Measurements from ENCODE around the gene NACC1. TPM values are rescaled to one million over a fixed set of nuclear protein-coding genes. Genes with fewer than 3 reads are reported as not detected.
"Not testable (repeated sequence)": the region's sequence is repeated elsewhere in the genome, so short reads cannot be mapped to it uniquely, and the experiment has no call there.

NACC1 gene
- total RNA-seq, 1 experiment from 2014 or later = 237 TPM

DNA sequence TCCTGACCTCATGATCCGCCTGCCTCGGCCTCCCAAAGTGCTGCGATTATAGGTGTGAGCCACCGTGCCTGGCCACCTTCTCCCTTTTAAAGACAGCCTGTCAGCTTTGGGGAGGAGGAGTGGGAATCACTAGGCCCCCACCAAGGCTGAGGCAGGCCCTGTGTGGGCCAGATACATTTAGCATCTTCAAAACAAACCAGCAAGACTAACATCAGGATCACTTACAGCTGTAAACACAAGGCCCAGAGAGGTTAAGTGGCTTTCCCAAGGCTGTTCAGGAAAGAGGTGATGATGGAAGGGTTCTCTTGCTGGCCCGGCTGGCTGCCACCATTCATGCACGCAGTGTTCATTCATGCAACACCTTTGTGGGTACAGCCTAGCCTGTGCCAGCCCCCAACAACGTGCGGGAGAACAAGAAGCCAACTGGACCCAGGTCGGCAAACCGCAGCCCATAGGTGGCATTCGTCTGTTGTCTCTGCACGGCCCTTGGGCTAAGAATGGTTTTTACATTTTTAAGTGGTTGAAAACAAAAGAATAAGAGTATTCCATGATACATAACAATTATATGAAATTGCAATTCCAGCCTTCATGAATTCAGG is 55.2 kb downstream of the NACC1 start:
- Mint-ChIP-seq H3K27ac (0 out of 2 replicates have a peak overlapping the region, but pooled peaks have one; percentile 43), H3K4me1 (peaks cover 31% of the 10 kb centered on the region), H3K9me3 (no peaks in the 10 kb centered on the region), H3K4me3 (no peak overlapping the region), H3K36me3 (peaks cover 4% of the 10 kb centered on the region), H3K27me3 (ENCODE audit: low read depth) (no peaks in the 10 kb centered on the region)
- ChIA-PET CTCF (interaction anchor here (1.0 to 1.8 kb wide), 2 partner anchors 22 to 72 kb away, joined by 3 to 15 read pairs; no protein-coding TSS in a partner anchor), POLR2A (no interaction called here)
- DNase-seq (ENCODE audit: low spot score) (no peak), ATAC-seq (no peak)
- TF ChIP-seq ZNF219 (CRISPR knock-in tag; IDR thresholded peaks at IDR 0.05; ENCODE audit: borderline replicate concordance) (no peak), ZNF138 (CRISPR knock-in tag; conservative IDR thresholded peaks at IDR 0.05) (no peak), ZNF416 (CRISPR knock-in tag; IDR thresholded peaks at IDR 0.05) (no peak), E2F5 (CRISPR knock-in tag; IDR thresholded peaks at IDR 0.05) (no peak), FOXK1 (CRISPR knock-in tag; IDR thresholded peaks at IDR 0.05) (no peak), KAT7 (CRISPR knock-in tag; IDR thresholded peaks at IDR 0.05; ENCODE audit: borderline replicate concordance) (no peak), ESRRA (CRISPR knock-in tag; IDR thresholded peaks at IDR 0.05; ENCODE audit: borderline replicate concordance) (no peak), ZMAT4 (CRISPR knock-in tag; IDR thresholded peaks at IDR 0.05) (no peak), RELA (CRISPR knock-in tag; IDR thresholded peaks at IDR 0.05; ENCODE audit: borderline replicate concordance) (no peak), ZNF423 (CRISPR knock-in tag; IDR thresholded peaks at IDR 0.05) (no peak), FOXJ3 (CRISPR knock-in tag; IDR thresholded peaks at IDR 0.05; ENCODE audit: borderline replicate concordance) (no peak)

GRCh38 chr19:13176345-13176744 is 58.3 kb downstream of the NACC1 start:
- no peaks in the 10 kb centered on the region for H3K27me3 Mint-ChIP-seq (ENCODE audit: low read depth)
- ChIA-PET POLR2A (interaction anchor here (0.6 kb wide), 1 partner anchor 24 kb away, joined by 3 read pairs; no protein-coding TSS in a partner anchor), CTCF (interaction anchor here (0.5 to 2.5 kb wide), 3 partner anchors 19 to 403 kb away, joined by 3 to 16 read pairs (median 5); partner anchors contain the start of genes IER2 and STX10)
- TF ChIP-seq ESRRA (CRISPR knock-in tag; IDR thresholded peaks at IDR 0.05; ENCODE audit: borderline replicate concordance) = no peak
- no peak for TF ChIP-seq ELF4 (CRISPR knock-in tag; IDR thresholded peaks at IDR 0.05; ENCODE audit: low read depth)
- TF ChIP-seq FOXJ3 (CRISPR knock-in tag; IDR thresholded peaks at IDR 0.05; ENCODE audit: borderline replicate concordance) = no peak
- TF ChIP-seq, protein P1, sequence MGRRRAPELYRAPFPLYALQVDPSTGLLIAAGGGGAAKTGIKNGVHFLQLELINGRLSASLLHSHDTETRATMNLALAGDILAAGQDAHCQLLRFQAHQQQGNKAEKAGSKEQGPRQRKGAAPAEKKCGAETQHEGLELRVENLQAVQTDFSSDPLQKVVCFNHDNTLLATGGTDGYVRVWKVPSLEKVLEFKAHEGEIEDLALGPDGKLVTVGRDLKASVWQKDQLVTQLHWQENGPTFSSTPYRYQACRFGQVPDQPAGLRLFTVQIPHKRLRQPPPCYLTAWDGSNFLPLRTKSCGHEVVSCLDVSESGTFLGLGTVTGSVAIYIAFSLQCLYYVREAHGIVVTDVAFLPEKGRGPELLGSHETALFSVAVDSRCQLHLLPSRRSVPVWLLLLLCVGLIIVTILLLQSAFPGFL (CRISPR knock-in tag; IDR thresholded peaks at IDR 0.05; ENCODE audit: borderline replicate concordance) = no peak
- no peak for TF ChIP-seq ZNF423 (CRISPR knock-in tag; IDR thresholded peaks at IDR 0.05)
- no peak for TF ChIP-seq SOX15 (CRISPR knock-in tag; IDR thresholded peaks at IDR 0.05)
- no peak for TF ChIP-seq CDX4 (CRISPR knock-in tag; IDR thresholded peaks at IDR 0.05; ENCODE audit: borderline replicate concordance)
- no peak for TF ChIP-seq SP1 (CRISPR knock-in tag; conservative IDR thresholded peaks at IDR 0.05)
- TF ChIP-seq, protein P2, sequence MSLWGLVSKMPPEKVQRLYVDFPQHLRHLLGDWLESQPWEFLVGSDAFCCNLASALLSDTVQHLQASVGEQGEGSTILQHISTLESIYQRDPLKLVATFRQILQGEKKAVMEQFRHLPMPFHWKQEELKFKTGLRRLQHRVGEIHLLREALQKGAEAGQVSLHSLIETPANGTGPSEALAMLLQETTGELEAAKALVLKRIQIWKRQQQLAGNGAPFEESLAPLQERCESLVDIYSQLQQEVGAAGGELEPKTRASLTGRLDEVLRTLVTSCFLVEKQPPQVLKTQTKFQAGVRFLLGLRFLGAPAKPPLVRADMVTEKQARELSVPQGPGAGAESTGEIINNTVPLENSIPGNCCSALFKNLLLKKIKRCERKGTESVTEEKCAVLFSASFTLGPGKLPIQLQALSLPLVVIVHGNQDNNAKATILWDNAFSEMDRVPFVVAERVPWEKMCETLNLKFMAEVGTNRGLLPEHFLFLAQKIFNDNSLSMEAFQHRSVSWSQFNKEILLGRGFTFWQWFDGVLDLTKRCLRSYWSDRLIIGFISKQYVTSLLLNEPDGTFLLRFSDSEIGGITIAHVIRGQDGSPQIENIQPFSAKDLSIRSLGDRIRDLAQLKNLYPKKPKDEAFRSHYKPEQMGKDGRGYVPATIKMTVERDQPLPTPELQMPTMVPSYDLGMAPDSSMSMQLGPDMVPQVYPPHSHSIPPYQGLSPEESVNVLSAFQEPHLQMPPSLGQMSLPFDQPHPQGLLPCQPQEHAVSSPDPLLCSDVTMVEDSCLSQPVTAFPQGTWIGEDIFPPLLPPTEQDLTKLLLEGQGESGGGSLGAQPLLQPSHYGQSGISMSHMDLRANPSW (CRISPR knock-in tag; conservative IDR thresholded peaks at IDR 0.05; ENCODE audit: low read depth) = no peak
- TF ChIP-seq CREB1 (CRISPR knock-in tag; IDR thresholded peaks at IDR 0.05) = no peak
- no peak for TF ChIP-seq SMAD3 (CRISPR knock-in tag; IDR thresholded peaks at IDR 0.05; ENCODE audit: borderline replicate concordance)
- TF ChIP-seq, protein P3, sequence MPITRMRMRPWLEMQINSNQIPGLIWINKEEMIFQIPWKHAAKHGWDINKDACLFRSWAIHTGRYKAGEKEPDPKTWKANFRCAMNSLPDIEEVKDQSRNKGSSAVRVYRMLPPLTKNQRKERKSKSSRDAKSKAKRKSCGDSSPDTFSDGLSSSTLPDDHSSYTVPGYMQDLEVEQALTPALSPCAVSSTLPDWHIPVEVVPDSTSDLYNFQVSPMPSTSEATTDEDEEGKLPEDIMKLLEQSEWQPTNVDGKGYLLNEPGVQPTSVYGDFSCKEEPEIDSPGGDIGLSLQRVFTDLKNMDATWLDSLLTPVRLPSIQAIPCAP (CRISPR knock-in tag; IDR thresholded peaks at IDR 0.05) = no peak
- TF ChIP-seq ATF2 (CRISPR knock-in tag; IDR thresholded peaks at IDR 0.05; ENCODE audit: borderline replicate concordance, low read depth) = no peak
- peaks cover 9% of the 10 kb centered on the region; the same call in 1 of the 2 replicates for H3K4me1 Mint-ChIP-seq
- no peak for ATAC-seq
- no peak overlapping the region for H3K27ac Mint-ChIP-seq
- no peak for DNase-seq (ENCODE audit: low spot score)
- H3K36me3 Mint-ChIP-seq = no peaks in the 10 kb centered on the region; the same call in none of the 2 replicates
- no peak overlapping the region for H3K4me3 Mint-ChIP-seq
- H3K9me3 Mint-ChIP-seq = no peaks in the 10 kb centered on the region

GRCh38 chr19:13177584-13177983 is 59.5 kb downstream of the NACC1 start:
- not testable (repeated sequence) for H3K9me3 Mint-ChIP-seq; ATAC-seq; H3K4me1 Mint-ChIP-seq; H3K4me3 Mint-ChIP-seq; H3K27ac Mint-ChIP-seq; H3K27me3 Mint-ChIP-seq (ENCODE audit: low read depth); H3K36me3 Mint-ChIP-seq; DNase-seq (ENCODE audit: low spot score)
- CTCF ChIA-PET = interaction anchor here (1.2 to 2.5 kb wide), 2 partner anchors 18 kb away, joined by 4 to 16 read pairs; no protein-coding TSS in a partner anchor
- POLR2A ChIA-PET = interaction anchor here (1.0 kb wide), 1 partner anchor 25 kb away, joined by 4 read pairs; no protein-coding TSS in a partner anchor
